Astrocyte (in vitro differentiated cells and primary cell): Measurements from ENCODE around the gene NINJ1. TPM values are rescaled to one million over a fixed set of nuclear protein-coding genes. Genes with fewer than 3 reads are reported as not detected.
A peak's percentile ranks its signal among the peaks of the same experiment; 100 is the strongest.

ENCODE experiments used
- DNase-seq: peaks from one replicate; pipeline ENCODE4 v3.0.0-alpha.2; 2010; ENCODE audit warnings: low read depth
- FAIRE-seq: peaks from 2 replicates; lab custom pipeline; 2011; peaks lifted over from hg19 to GRCh38; lab: Jason Lieb, UNC
- H2AFZ ChIP-seq: 2 replicates; pipeline ENCODE4 v1.6.0; 2012; ENCODE audit warnings: low read depth, low read length, inconsistent platforms
- H3K27ac ChIP-seq: 2 replicates; pipeline ENCODE4 v1.5.1; 2011; ENCODE audit warnings: low read depth, low read length, inconsistent platforms
- H3K27me3 ChIP-seq: 2 replicates; pipeline ENCODE4 v1.6.0; 2011; ENCODE audit warnings: low read length, inconsistent platforms; ENCODE audit not compliant: insufficient read depth
- H3K36me3 ChIP-seq: 2 replicates; pipeline ENCODE4 v1.5.1; 2011; ENCODE audit warnings: low read length, inconsistent platforms; ENCODE audit not compliant: insufficient read depth
- H3K4me1 ChIP-seq: 2 replicates; pipeline ENCODE4 v1.5.1; 2011; ENCODE audit warnings: low read length, inconsistent platforms; ENCODE audit not compliant: insufficient read depth
- H3K4me2 ChIP-seq: 2 replicates; pipeline ENCODE4 v1.6.0; 2012; ENCODE audit warnings: low read length, inconsistent platforms
- H3K4me3 ChIP-seq: 2 replicates; pipeline ENCODE4 v1.5.1; 2011; ENCODE audit warnings: low read depth, mild to moderate bottlenecking, low read length, inconsistent platforms; ENCODE audit not compliant: insufficient read depth
- H3K79me2 ChIP-seq: 2 replicates; pipeline ENCODE4 v1.6.0; 2012; ENCODE audit warnings: mild to moderate bottlenecking, low read length, inconsistent platforms; ENCODE audit not compliant: insufficient read depth
- H3K9ac ChIP-seq: 2 replicates; pipeline ENCODE4 v1.6.0; 2012; ENCODE audit warnings: mild to moderate bottlenecking, low read length, inconsistent platforms
- H3K9me3 ChIP-seq: 2 replicates; pipeline ENCODE4 v1.5.1; 2012; ENCODE audit warnings: low read depth, mild to moderate bottlenecking, low read length, inconsistent platforms; ENCODE audit not compliant: insufficient read depth
- H4K20me1 ChIP-seq: 2 replicates; pipeline ENCODE4 v1.6.0; 2012; ENCODE audit warnings: low read length, inconsistent platforms; ENCODE audit not compliant: insufficient read depth
- H3K27ac Mint-ChIP-seq: one replicate; pipeline ENCODE4 v1.8.0; 2021; ENCODE audit warnings: mild to moderate bottlenecking, mixed read lengths; ENCODE audit not compliant: unreplicated experiment
- H3K27me3 Mint-ChIP-seq: one replicate; pipeline ENCODE4 v1.8.0; 2021; ENCODE audit warnings: low read depth, mixed read lengths; ENCODE audit not compliant: unreplicated experiment
- H3K36me3 Mint-ChIP-seq: one replicate; pipeline ENCODE4 v1.8.0; 2021; ENCODE audit warnings: low read depth, mixed read lengths; ENCODE audit not compliant: unreplicated experiment
- H3K4me1 Mint-ChIP-seq: one replicate; pipeline ENCODE4 v1.8.0; 2021; ENCODE audit warnings: low read depth, mixed read lengths; ENCODE audit not compliant: unreplicated experiment
- H3K4me3 Mint-ChIP-seq: one replicate; pipeline ENCODE4 v1.8.0; 2021; ENCODE audit warnings: mild to moderate bottlenecking, moderate library complexity, mixed read lengths; ENCODE audit not compliant: unreplicated experiment
- H3K9me3 Mint-ChIP-seq: one replicate; pipeline ENCODE4 v1.8.0; 2021; ENCODE audit warnings: mild to moderate bottlenecking, mixed read lengths; ENCODE audit not compliant: unreplicated experiment
- EZH2 ChIP-seq: IDR thresholded peaks from 2 replicates; pipeline ENCODE4 v1.6.1; 2012; ENCODE audit warnings: mild to moderate bottlenecking, low read length, inconsistent platforms; ENCODE audit not compliant: insufficient read depth
- total RNA-seq: library from RNA; stranded (reverse); gene quantifications from 2 replicates; pipeline ENCODE4 v1.2.1, GENCODE V29; 2021
- TF ChIP-seq, protein P1 (sequence below): IDR thresholded peaks from 2 replicates; pipeline ENCODE4 v1.5.1; 2011; ENCODE audit warnings: low read depth, mild to moderate bottlenecking, inconsistent platforms, low read length, moderate library complexity; ENCODE audit not compliant: insufficient read depth

NINJ1 gene
- total RNA-seq, 1 donor from 2014 or later = 28.3 TPM

GRCh38 chr9:93166699-93167098 lies 32.6 kb upstream of the NINJ1 start:
- no peak for DNase-seq
- H3K27ac Mint-ChIP-seq = no peak overlapping the region

GRCh38 chr9:93164085-93164484 lies 30.0 kb upstream of the NINJ1 start:
- no peaks in the 10 kb centered on the region for H3K27me3 ChIP-seq
- no peak overlapping the region for H3K4me2 ChIP-seq
- Mint-ChIP-seq H3K27ac (no peak overlapping the region), H3K27me3 (peaks cover 39% of the 10 kb centered on the region), H3K4me3 (no peak overlapping the region), H3K4me1 (peaks cover 6% of the 10 kb centered on the region), H3K9me3 (no peaks in the 10 kb centered on the region), H3K36me3 (no peaks in the 10 kb centered on the region)
- no peaks in the 10 kb centered on the region for H3K9me3 ChIP-seq
- FAIRE-seq = no peak
- H2AFZ ChIP-seq = no peak overlapping the region
- no peak overlapping the region for H3K9ac ChIP-seq
- no peak for DNase-seq
- H3K79me2 ChIP-seq = no peaks in the 10 kb centered on the region
- peaks cover 7% of the 10 kb centered on the region for H3K4me1 ChIP-seq
- TF ChIP-seq EZH2 = no peak
- TF ChIP-seq, protein P1, sequence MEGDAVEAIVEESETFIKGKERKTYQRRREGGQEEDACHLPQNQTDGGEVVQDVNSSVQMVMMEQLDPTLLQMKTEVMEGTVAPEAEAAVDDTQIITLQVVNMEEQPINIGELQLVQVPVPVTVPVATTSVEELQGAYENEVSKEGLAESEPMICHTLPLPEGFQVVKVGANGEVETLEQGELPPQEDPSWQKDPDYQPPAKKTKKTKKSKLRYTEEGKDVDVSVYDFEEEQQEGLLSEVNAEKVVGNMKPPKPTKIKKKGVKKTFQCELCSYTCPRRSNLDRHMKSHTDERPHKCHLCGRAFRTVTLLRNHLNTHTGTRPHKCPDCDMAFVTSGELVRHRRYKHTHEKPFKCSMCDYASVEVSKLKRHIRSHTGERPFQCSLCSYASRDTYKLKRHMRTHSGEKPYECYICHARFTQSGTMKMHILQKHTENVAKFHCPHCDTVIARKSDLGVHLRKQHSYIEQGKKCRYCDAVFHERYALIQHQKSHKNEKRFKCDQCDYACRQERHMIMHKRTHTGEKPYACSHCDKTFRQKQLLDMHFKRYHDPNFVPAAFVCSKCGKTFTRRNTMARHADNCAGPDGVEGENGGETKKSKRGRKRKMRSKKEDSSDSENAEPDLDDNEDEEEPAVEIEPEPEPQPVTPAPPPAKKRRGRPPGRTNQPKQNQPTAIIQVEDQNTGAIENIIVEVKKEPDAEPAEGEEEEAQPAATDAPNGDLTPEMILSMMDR = no peak
- no peaks in the 10 kb centered on the region for H4K20me1 ChIP-seq
- H3K4me3 ChIP-seq = no peak overlapping the region
- H3K27ac ChIP-seq = no peak overlapping the region
- H3K36me3 ChIP-seq = no peaks in the 10 kb centered on the region

More at GRCh38 chr9:93166699-93167098, 32.6 kb upstream of the NINJ1 start:
- Histone ChIP-seq H3K4me2 (no peak overlapping the region), H3K4me1 (no peaks in the 10 kb centered on the region), H3K27me3 (no peaks in the 10 kb centered on the region), H4K20me1 (no peaks in the 10 kb centered on the region), H3K79me2 (no peaks in the 10 kb centered on the region), H3K27ac (no peak overlapping the region), H3K4me3 (no peak overlapping the region), H3K9me3 (no peaks in the 10 kb centered on the region), H2AFZ (no peak overlapping the region), H3K9ac (no peak overlapping the region), H3K36me3 (no peaks in the 10 kb centered on the region)
- Mint-ChIP-seq H3K27me3 (peaks cover 50% of the 10 kb centered on the region), H3K9me3 (peaks cover 3% of the 10 kb centered on the region), H3K4me1 (no peaks in the 10 kb centered on the region), H3K36me3 (no peaks in the 10 kb centered on the region), H3K4me3 (no peak overlapping the region)
- FAIRE-seq = no peak
- no peak for TF ChIP-seq EZH2
- TF ChIP-seq, protein P1 = no peak

DNA sequence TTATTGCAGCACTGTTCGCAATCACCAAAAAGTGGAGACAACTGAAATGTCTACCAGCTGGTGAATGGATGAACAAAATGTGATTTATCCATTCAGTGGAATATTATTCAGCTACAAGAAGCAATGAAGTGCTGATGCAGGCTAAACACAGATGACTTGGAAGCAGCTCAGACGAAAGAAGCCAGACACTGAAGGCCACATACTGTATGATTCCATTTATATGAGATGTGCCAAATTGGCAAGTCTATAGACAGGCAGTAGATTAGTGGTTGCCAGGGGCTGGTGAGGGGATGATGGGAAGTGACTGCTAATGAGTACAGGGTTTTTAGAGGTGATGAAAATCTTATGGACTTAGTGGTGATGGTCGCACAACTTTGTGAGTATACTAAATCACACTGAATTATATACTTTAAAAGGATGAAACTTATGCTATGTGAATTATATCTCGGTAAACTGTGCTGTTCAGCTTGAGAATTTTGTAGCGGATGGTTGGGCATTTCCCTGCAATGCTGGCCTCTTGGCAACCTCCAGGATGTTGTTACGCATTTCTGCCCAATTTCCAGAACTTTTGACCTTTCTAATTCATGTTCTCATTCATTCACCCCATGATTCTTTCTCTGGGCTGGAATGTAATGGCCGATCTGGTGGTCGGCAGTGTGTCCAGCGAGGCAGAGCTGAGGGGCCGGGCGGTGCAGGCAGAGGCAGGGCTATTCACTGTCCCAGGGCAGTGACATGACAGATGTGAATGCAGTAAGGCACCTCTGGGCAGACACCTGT lies 27.9 kb upstream of the NINJ1 start:
- no peaks in the 10 kb centered on the region for H3K36me3 Mint-ChIP-seq
- TF ChIP-seq EZH2 = no peak
- TF ChIP-seq, protein P1 = no peak
- FAIRE-seq (no peak), DNase-seq (peak; percentile 46)
- no peaks in the 10 kb centered on the region for H3K27me3 ChIP-seq
- peaks cover 21% of the 10 kb centered on the region for H3K27me3 Mint-ChIP-seq
- H2AFZ ChIP-seq = no peak overlapping the region
- no peaks in the 10 kb centered on the region for H3K9me3 ChIP-seq
- no peaks in the 10 kb centered on the region for H3K79me2 ChIP-seq
- peaks cover 6% of the 10 kb centered on the region for H3K4me1 Mint-ChIP-seq
- no peak overlapping the region for H3K4me2 ChIP-seq
- H3K4me3 ChIP-seq = no peak overlapping the region
- H3K27ac ChIP-seq = peak overlapping the region; percentile 8
- no peak overlapping the region for H3K9ac ChIP-seq
- no peaks in the 10 kb centered on the region for H3K36me3 ChIP-seq
- peaks cover 7% of the 10 kb centered on the region for H3K4me1 ChIP-seq
- no peaks in the 10 kb centered on the region for H4K20me1 ChIP-seq
- H3K4me3 Mint-ChIP-seq = peak overlapping the region; percentile 42
- H3K9me3 Mint-ChIP-seq = no peaks in the 10 kb centered on the region
- no peak overlapping the region for H3K27ac Mint-ChIP-seq
